Panc1 (cell line): ENCODE data around the gene ZNF407. TPM values are rescaled to one million over a fixed set of nuclear protein-coding genes. Genes with fewer than 3 reads are reported as not detected.

Experiments
- ATAC-seq: fragments of 200-7000 bp; cut with Tn5 transposase; 2 replicates; pipeline ENCODE4 v1.9.1; 2020; ENCODE audit warnings: mild to moderate bottlenecking, moderate library complexity
- BruUV-seq: library from RNA; stranded (reverse); fragments of 400-500 nt; replicated peaks from 2 replicates; lab custom pipeline; 2021; lab: Mats Ljungman, UMichigan
- CTCF ChIA-PET: fragments of 300-600 bp; sonication (Branson Sonifier 250); formaldehyde crosslinking; loops from one replicate; lab custom pipeline; 2022; ENCODE audit warnings: antibody characterized with exemption; lab: Charles Lee
- POLR2A ChIA-PET: fragments of 300-600 bp; sonication (Branson Sonifier 250); formaldehyde crosslinking; loops from one replicate; lab custom pipeline; 2022; ENCODE audit warnings: antibody characterized with exemption; lab: Charles Lee
- DNase-seq: peaks from one replicate; pipeline ENCODE4 v3.0.0-alpha.2; 2010; ENCODE audit warnings: low read depth, low spot score
- H3K27ac ChIP-seq: 2 replicates; pipeline ENCODE4 v1.5.1; 2011; ENCODE audit warnings: mild to moderate bottlenecking, low read length, inconsistent platforms
- H3K27me3 ChIP-seq: fragments of 200-500 bp; sonication (Bioruptor generic); 2 replicates; pipeline ENCODE4 v1.6.0; 2014; ENCODE audit warnings: low read length, inconsistent platforms; ENCODE audit not compliant: control insufficient read depth, insufficient read depth
- H3K36me3 ChIP-seq: fragments of 200-500 bp; sonication (Bioruptor generic); 2 replicates; pipeline ENCODE4 v1.5.1; 2014; ENCODE audit warnings: inconsistent platforms, mild to moderate bottlenecking, low read length, moderate library complexity; ENCODE audit not compliant: control insufficient read depth, insufficient read depth
- H3K4me1 ChIP-seq: 2 replicates; pipeline ENCODE4 v1.5.1; 2011; ENCODE audit warnings: inconsistent platforms, mild to moderate bottlenecking, low read length, moderate library complexity; ENCODE audit not compliant: control insufficient read depth, insufficient read depth
- H3K4me3 ChIP-seq, 2 experiments: 2 replicates each; pipeline ENCODE4 v1.5.1; 2011 to 2012; ENCODE audit warnings: low read depth in 2 of 2, low read length in 2 of 2, mild to moderate bottlenecking in 2 of 2, inconsistent platforms in 1 of 2, moderate library complexity in 1 of 2
- H3K9me3 ChIP-seq: fragments of 200-500 bp; sonication (Bioruptor generic); 2 replicates; pipeline ENCODE4 v1.5.1; 2014; ENCODE audit warnings: low read depth, mild to moderate bottlenecking, inconsistent platforms, low read length, moderate library complexity; ENCODE audit not compliant: control insufficient read depth, insufficient read depth
- POLR2AphosphoS5 ChIP-seq: IDR thresholded peaks from 2 replicates; pipeline ENCODE4 v1.6.1; 2012; ENCODE audit warnings: mild to moderate bottlenecking, low read depth, low read length, moderate library complexity
- REST ChIP-seq, 2 experiments: IDR thresholded peaks; 2 replicates each; pipeline ENCODE4 v1.6.1; 2011 to 2012; ENCODE audit warnings: low read depth in 2 of 2, control low read depth in 1 of 2, low read length in 1 of 2, mild to moderate bottlenecking in 1 of 2, moderate library complexity in 1 of 2; ENCODE audit not compliant: insufficient read depth in 1 of 2
- SIN3A ChIP-seq: IDR thresholded peaks from 2 replicates; pipeline ENCODE4 v1.6.1; 2012; ENCODE audit warnings: low read depth, mild to moderate bottlenecking, low read length, moderate library complexity, borderline replicate concordance; ENCODE audit not compliant: insufficient read depth
- TCF7L2 ChIP-seq: IDR thresholded peaks from 2 replicates; pipeline ENCODE4 v1.6.1; 2011; ENCODE audit warnings: mild to moderate bottlenecking, low read depth, low read length, inconsistent platforms
- in situ Hi-C: cut with HindIII; loops from 2 replicates; pipeline ENCODE4 v1.10.0; 2016; ENCODE audit warnings: low sequenced_read_pairs, low pct_unique_long_range_greater_than_20kb
- intact Hi-C: fragments of 100-400 bp; cut with micrococcal nuclease; formaldehyde crosslinking; loops from one replicate; pipeline ENCODE4 v1.10.0; 2022; ENCODE audit not compliant: unreplicated experiment
- total RNA-seq: library from RNA; stranded (reverse); gene quantifications from one replicate; pipeline ENCODE4 v1.2.1, GENCODE V29; 2021; ENCODE audit not compliant: unreplicated experiment
- TF ChIP-seq, protein P1 (sequence below): fragments of 450-650 bp; IDR thresholded peaks from 2 replicates; pipeline ENCODE4 v1.5.1; 2017; ENCODE audit warnings: mild to moderate bottlenecking

The ZNF407 gene
- total RNA-seq, 1 experiment from 2014 or later: 16.8 TPM

GRCh38 chr18:75024871-75025270 is 427.2 kb downstream of the ZNF407 start:
- intact Hi-C loops: no loop called here
- in situ Hi-C loops: no loop called here
- Histone ChIP-seq H3K4me3 (no peak overlapping the region), H3K27ac (no peak overlapping the region), H3K4me1 (no peaks in the 10 kb centered on the region), H3K9me3 (no peaks in the 10 kb centered on the region), H3K36me3 (no peaks in the 10 kb centered on the region), H3K27me3 (no peaks in the 10 kb centered on the region)
- ChIA-PET POLR2A (interaction anchor here (0.6 kb wide), 1 partner anchor 363 kb away, joined by 4 read pairs; no protein-coding TSS in a partner anchor), CTCF (no interaction called here)
- no TSS peak for BruUV-seq
- ATAC-seq (no peak), DNase-seq (no peak)
- TF ChIP-seq, protein P1, sequence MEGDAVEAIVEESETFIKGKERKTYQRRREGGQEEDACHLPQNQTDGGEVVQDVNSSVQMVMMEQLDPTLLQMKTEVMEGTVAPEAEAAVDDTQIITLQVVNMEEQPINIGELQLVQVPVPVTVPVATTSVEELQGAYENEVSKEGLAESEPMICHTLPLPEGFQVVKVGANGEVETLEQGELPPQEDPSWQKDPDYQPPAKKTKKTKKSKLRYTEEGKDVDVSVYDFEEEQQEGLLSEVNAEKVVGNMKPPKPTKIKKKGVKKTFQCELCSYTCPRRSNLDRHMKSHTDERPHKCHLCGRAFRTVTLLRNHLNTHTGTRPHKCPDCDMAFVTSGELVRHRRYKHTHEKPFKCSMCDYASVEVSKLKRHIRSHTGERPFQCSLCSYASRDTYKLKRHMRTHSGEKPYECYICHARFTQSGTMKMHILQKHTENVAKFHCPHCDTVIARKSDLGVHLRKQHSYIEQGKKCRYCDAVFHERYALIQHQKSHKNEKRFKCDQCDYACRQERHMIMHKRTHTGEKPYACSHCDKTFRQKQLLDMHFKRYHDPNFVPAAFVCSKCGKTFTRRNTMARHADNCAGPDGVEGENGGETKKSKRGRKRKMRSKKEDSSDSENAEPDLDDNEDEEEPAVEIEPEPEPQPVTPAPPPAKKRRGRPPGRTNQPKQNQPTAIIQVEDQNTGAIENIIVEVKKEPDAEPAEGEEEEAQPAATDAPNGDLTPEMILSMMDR: no peak
- no peak for TF ChIP-seq POLR2AphosphoS5
- no peak for TF ChIP-seq SIN3A
- TF ChIP-seq REST (IDR thresholded peaks at IDR 0.05; ENCODE audit: insufficient read depth in 1 of 2, low read depth in 2 of 2, low read length in 1 of 2): no peak
- TF ChIP-seq TCF7L2: no peak

- ATAC-seq (no peak), DNase-seq (no peak)
- Histone ChIP-seq H3K27me3 (no peaks in the 10 kb centered on the region), H3K4me1 (no peaks in the 10 kb centered on the region), H3K36me3 (no peaks in the 10 kb centered on the region), H3K4me3 (no peak overlapping the region), H3K27ac (no peak overlapping the region), H3K9me3 (no peaks in the 10 kb centered on the region)
- no TSS peak for BruUV-seq
- TF ChIP-seq POLR2AphosphoS5: no peak
- TF ChIP-seq TCF7L2: no peak
- TF ChIP-seq, protein P1: no peak
- no peak for TF ChIP-seq SIN3A
- no peak for TF ChIP-seq REST (IDR thresholded peaks at IDR 0.05; ENCODE audit: insufficient read depth in 1 of 2, low read depth in 2 of 2, low read length in 1 of 2)
- intact Hi-C loops (no loop called here), in situ Hi-C loops (no loop called here)
- ChIA-PET POLR2A (no interaction called here), CTCF (no interaction called here)
Measured at GRCh38 chr18:75025573-75025972, 427.9 kb downstream of the ZNF407 start.
